Upper lobe of right lung (tissue), 1 donor: Measurements from ENCODE around the gene CFAP46. TPM values are rescaled to one million over a fixed set of nuclear protein-coding genes. Genes with fewer than 3 reads are reported as not detected.

ENCODE experiments used
- ATAC-seq: fragments of 200-7000 bp; cut with Tn5 transposase; one replicate; pipeline ENCODE4 v1.9.1; 2020; ENCODE audit warnings: mild to moderate bottlenecking, moderate library complexity
- DNase-seq: peaks from one replicate; pipeline ENCODE4 v3.0.0-alpha.2; 2020
- H3K27ac ChIP-seq: fragments of 200-600 bp; one replicate; pipeline ENCODE4 v1.8.0; 2022
- H3K27me3 ChIP-seq: fragments of 200-600 bp; one replicate; pipeline ENCODE4 v1.8.0; 2022; ENCODE audit warnings: mild to moderate bottlenecking
- H3K36me3 ChIP-seq: fragments of 200-600 bp; one replicate; pipeline ENCODE4 v1.8.0; 2022
- H3K4me1 ChIP-seq: fragments of 200-600 bp; one replicate; pipeline ENCODE4 v1.8.0; 2022
- H3K4me3 ChIP-seq: fragments of 200-600 bp; one replicate; pipeline ENCODE4 v1.8.0; 2022; ENCODE audit warnings: mild to moderate bottlenecking
- H3K9me3 ChIP-seq: fragments of 200-600 bp; one replicate; pipeline ENCODE4 v1.8.0; 2022
- intact Hi-C: fragments of 100-400 bp; cut with DNase I; formaldehyde crosslinking; loops from one replicate; pipeline ENCODE4 v1.11.0; 2022
- total RNA-seq: library from RNA; stranded (reverse); fragmentation: NEBNext Ultra II Directional; extraction: Animal tissue kit (Norgen Biotek cat#: 25700); gene quantifications from one replicate; pipeline ENCODE4 v1.2.1, GENCODE V29; 2021
- TF ChIP-seq, protein P1 (sequence below): fragments of 200-600 bp; IDR thresholded peaks from one replicate; pipeline ENCODE4 v1.8.0; 2022; ENCODE audit warnings: antibody characterized with exemption
- donor health status: DM: no; HTN: yes; CAD: no; lungs with severe emphysema.

The CFAP46 gene
- total RNA-seq, 1 donor from 2014 or later: 0.52 TPM

DNA sequence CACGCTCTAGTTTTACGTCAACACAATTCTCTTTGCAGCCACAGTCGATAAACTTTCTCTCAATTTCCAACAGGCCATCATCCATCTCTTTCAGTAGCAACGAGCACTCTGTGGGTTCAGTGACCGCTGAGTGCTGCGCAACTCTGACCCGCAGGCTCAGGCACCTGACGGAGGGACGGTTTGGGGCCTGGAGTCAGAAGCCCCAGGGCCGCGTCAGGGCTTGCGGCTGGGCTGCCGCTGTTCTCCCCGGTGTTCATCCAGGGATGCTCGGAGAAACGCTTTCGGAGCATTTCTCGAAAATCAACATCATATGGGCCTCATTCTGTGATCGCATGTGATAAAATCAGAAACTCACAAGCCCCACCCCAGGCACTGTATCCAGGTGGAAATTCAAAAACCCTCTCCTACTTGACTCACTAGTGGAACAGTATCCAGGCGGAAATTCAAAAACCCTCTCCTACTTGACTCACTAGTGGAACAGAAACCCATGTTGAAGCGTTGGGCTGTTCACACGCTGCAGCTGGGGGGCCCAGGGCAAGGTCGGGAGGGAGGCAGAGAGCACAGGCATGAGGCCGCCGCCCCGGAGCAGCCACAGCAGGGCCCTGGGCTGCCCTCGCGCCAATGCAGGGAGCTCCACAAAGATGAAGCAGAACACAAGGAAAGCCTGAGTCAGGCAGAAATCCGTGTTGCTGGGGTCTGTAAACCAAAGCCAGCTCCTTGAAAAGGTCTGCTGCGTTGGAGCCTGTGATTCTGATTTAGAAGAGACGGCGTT, 83.1 kb downstream of the CFAP46 start:
- ATAC-seq (no peak), DNase-seq (peak; percentile 41)
- H3K4me1 ChIP-seq: no peaks in the 10 kb centered on the region

GRCh38 chr10:132858121-132859081, 84.0 kb downstream of the CFAP46 start:
- H3K9me3 ChIP-seq: no peaks in the 10 kb centered on the region
- DNase-seq: peak; percentile 54

More for the DNA sequence above, 83.1 kb downstream of the CFAP46 start:
- no peak overlapping the region for H3K27ac ChIP-seq
- H3K27me3 ChIP-seq: peaks cover 37% of the 10 kb centered on the region
- intact Hi-C loops: no loop called here
- H3K36me3 ChIP-seq: no peaks in the 10 kb centered on the region
- H3K9me3 ChIP-seq: no peaks in the 10 kb centered on the region
- no peak overlapping the region for H3K4me3 ChIP-seq
- TF ChIP-seq, protein P1, sequence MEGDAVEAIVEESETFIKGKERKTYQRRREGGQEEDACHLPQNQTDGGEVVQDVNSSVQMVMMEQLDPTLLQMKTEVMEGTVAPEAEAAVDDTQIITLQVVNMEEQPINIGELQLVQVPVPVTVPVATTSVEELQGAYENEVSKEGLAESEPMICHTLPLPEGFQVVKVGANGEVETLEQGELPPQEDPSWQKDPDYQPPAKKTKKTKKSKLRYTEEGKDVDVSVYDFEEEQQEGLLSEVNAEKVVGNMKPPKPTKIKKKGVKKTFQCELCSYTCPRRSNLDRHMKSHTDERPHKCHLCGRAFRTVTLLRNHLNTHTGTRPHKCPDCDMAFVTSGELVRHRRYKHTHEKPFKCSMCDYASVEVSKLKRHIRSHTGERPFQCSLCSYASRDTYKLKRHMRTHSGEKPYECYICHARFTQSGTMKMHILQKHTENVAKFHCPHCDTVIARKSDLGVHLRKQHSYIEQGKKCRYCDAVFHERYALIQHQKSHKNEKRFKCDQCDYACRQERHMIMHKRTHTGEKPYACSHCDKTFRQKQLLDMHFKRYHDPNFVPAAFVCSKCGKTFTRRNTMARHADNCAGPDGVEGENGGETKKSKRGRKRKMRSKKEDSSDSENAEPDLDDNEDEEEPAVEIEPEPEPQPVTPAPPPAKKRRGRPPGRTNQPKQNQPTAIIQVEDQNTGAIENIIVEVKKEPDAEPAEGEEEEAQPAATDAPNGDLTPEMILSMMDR: no peak

GRCh38 chr10:132856869-132857524, 85.4 kb downstream of the CFAP46 start:
- peak; percentile 25 for DNase-seq
- Histone ChIP-seq H3K4me3 (no peak overlapping the region), H3K36me3 (no peaks in the 10 kb centered on the region), H3K9me3 (no peaks in the 10 kb centered on the region), H3K27me3 (peaks cover 23% of the 10 kb centered on the region), H3K4me1 (no peaks in the 10 kb centered on the region), H3K27ac (no peak overlapping the region)
- ATAC-seq: no peak
- intact Hi-C loops: no loop called here
- TF ChIP-seq, protein P1: no peak

More at GRCh38 chr10:132858121-132859081, 84.0 kb downstream of the CFAP46 start:
- no peak overlapping the region for H3K27ac ChIP-seq
- TF ChIP-seq, protein P1: no peak
- H3K27me3 ChIP-seq: peaks cover 36% of the 10 kb centered on the region
- no peak overlapping the region for H3K4me3 ChIP-seq
- intact Hi-C loops: no loop called here
- no peaks in the 10 kb centered on the region for H3K4me1 ChIP-seq
- no peak for ATAC-seq
- no peaks in the 10 kb centered on the region for H3K36me3 ChIP-seq

DNA sequence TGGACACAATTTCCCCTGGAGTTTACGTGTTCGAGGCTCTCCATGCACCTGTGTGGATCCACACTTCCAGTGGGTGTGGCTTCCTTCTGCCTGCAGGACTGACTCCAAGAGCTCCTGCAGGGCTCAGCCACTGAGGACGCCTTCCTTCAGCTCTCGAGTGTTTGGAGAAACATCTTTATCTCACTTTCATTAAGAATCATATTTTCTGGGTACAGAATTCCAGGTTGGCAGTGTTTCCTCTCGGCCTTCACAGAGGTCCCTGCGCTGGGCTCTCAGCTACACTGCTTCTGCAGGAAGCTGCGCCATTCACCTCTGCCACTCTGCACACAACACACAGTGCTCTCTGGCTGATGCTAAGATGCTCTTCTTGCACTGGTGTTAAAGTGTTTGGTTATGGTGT, 86.5 kb downstream of the CFAP46 start:
- no peaks in the 10 kb centered on the region for H3K4me1 ChIP-seq
- H3K4me3 ChIP-seq: no peak overlapping the region
- H3K27me3 ChIP-seq: peaks cover 18% of the 10 kb centered on the region
- no peaks in the 10 kb centered on the region for H3K9me3 ChIP-seq
- TF ChIP-seq, protein P1: no peak
- ATAC-seq: no peak
- intact Hi-C loops: no loop called here
- peak; percentile 16 for DNase-seq
- no peaks in the 10 kb centered on the region for H3K36me3 ChIP-seq
- H3K27ac ChIP-seq: no peak overlapping the region

GRCh38 chr10:132851451-132851850, 90.9 kb downstream of the CFAP46 start:
- peaks cover 14% of the 10 kb centered on the region for H3K27me3 ChIP-seq
- intact Hi-C loops: no loop called here
- TF ChIP-seq, protein P1: no peak
- ATAC-seq: no peak
- no peaks in the 10 kb centered on the region for H3K4me1 ChIP-seq
- no peaks in the 10 kb centered on the region for H3K36me3 ChIP-seq
- H3K4me3 ChIP-seq: no peak overlapping the region
- no peaks in the 10 kb centered on the region for H3K9me3 ChIP-seq
- peak; percentile 53 for DNase-seq
- H3K27ac ChIP-seq: no peak overlapping the region
